Transverse colon (tissue), 4 donors: ENCODE measurements around the gene PRODH2. TPM values are rescaled to one million over a fixed set of nuclear protein-coding genes. Genes with fewer than 3 reads are reported as not detected.

Experiments
- DNase-seq: peaks from one replicate; pipeline ENCODE4 v3.0.0-alpha.2; 2019
- H3K27ac ChIP-seq, 4 donors: fragments of 200-600 bp; sonication (generic); 2 replicates each; pipeline ENCODE4 v1.5.1; 2016 to 2018; ENCODE audit warnings: inconsistent platforms in 4 of 4
- H3K27me3 ChIP-seq: fragments of 200-600 bp; sonication (generic); 2 replicates; pipeline ENCODE4 v1.5.1; 2017; ENCODE audit warnings: inconsistent platforms
- H3K36me3 ChIP-seq, 4 donors: fragments of 200-600 bp; sonication (generic); 2 replicates each; pipeline ENCODE4 v1.5.1; 2017 to 2019; ENCODE audit warnings: inconsistent platforms in 4 of 4
- H3K4me1 ChIP-seq, 4 donors: fragments of 200-600 bp; sonication (generic); 2 replicates each; pipeline ENCODE4 v1.5.1; 2017 to 2020; ENCODE audit warnings: inconsistent platforms in 4 of 4
- H3K4me3 ChIP-seq, 4 donors: fragments of 200-600 bp; sonication (generic); 1 replicate in 1 of 4; 2 replicates in 3 of 4; pipeline versions ENCODE4 v1.5.1 to v1.6.1; 2017 to 2019; ENCODE audit warnings: inconsistent platforms in 4 of 4
- H3K9me3 ChIP-seq, 2 donors: fragments of 200-600 bp; sonication (generic); 2 replicates each; pipeline ENCODE4 v1.5.1; 2017 to 2019; ENCODE audit warnings: inconsistent platforms in 2 of 2
- EP300 ChIP-seq: sonication (generic); formaldehyde crosslinking; IDR thresholded peaks from one replicate; pipeline ENCODE4 v1.6.1; 2017; ENCODE audit warnings: antibody characterized with exemption, low read depth
- POLR2A ChIP-seq: fragments of 450-650 bp; IDR thresholded peaks from one replicate; pipeline ENCODE4 v1.6.1; 2016; ENCODE audit warnings: antibody characterized with exemption, mild to moderate bottlenecking, moderate library complexity
- POLR2AphosphoS5 ChIP-seq, 3 donors: sonication (generic); formaldehyde crosslinking; IDR thresholded peaks; one replicate each; pipeline ENCODE4 v1.6.1; 2016; ENCODE audit warnings: antibody characterized with exemption in 3 of 3
- WGBS, 2 donors: methylation state at CpG; one replicate each; pipeline ENCODE4 v1.1.5; 2018; ENCODE audit warnings: low coverage in 1 of 2; 5-methylcytosine and 5-hydroxymethylcytosine counted together
- in situ Hi-C, 4 donors: fragments of 200-750 bp; cut with MboI; loops; one replicate each; pipeline versions ENCODE4 v1.15.0 to v1.15.1; 2017; ENCODE audit warnings: low sequenced_read_pairs in 3 of 4, low pct_ligation_motif_present in 1 of 4, low pct_unique_long_range_greater_than_20kb in 1 of 4
- intact Hi-C: fragments of 100-400 bp; cut with DNase I; formaldehyde crosslinking; loops from one replicate; pipeline ENCODE4 v1.15.1; 2023; ENCODE audit warnings: low total_unique reads
- total RNA-seq, 4 donors: library from RNA; depleted of rRNA; stranded (reverse); fragments of >200 nt; gene quantifications; one replicate each; pipeline ENCODE4 v1.1.0, GENCODE V29; 2016
- TF ChIP-seq, protein P1 (sequence below), 5 experiments: fragments of 200-600 bp in 3 of 5; fragments of 450-650 bp in 2 of 5; sonication (generic) in 3 of 5; IDR thresholded peaks; 1 replicate in 2 of 5; 2 replicates in 3 of 5; pipeline ENCODE4 v1.5.1; 2016 to 2017; ENCODE audit warnings: antibody characterized with exemption in 5 of 5, inconsistent platforms in 3 of 5, mild to moderate bottlenecking in 2 of 5, moderate library complexity in 1 of 5

Gene PRODH2
- total RNA-seq, 4 donors from 2014 or later, result not detected

DNA sequence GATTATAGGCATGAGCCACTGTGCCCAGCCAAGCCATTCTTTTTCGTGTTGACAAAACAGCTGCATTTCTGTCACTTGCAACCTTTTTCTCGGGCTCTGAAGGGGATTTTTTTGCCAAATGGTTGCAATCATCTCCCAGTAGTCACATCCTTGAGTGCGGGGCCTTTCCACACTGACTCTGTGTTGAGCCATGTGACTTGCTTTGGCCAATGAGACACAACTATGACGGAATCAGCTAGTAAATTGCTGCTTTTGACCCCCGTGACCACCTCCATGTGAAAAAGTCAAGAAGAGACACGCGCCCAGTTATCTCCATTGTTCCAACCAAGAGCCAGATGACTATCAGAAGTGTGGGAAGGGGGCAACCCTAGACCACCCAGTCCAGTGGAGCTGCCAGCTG lies 21.3 kb upstream of the PRODH2 start:
- WGBS, 2 donors, result 40 to 57% methylated on average over 1 to 7 of the region's 7 CpGs
- H3K27me3 ChIP-seq, result peaks cover 34% of the 10 kb centered on the region
- in situ Hi-C loops, result no loop called here

DNA sequence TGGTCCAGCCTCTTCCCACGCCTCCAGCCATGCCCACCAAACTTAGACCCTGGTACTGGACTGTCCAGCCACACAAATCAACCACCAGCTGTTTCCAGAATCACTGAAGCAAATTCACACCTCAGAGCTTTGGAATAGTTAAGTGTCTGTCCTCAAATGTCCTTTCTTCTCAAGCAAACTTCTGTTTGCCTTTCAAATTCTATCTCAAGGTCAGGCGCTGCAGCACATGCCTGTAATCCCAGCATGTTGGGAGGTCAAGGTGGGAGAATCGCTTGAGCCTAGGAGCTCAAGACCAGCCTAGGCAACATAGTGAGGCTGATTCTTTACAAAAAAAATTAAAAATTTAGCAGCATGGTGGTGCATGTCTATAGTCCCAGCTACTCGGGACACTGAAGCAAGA lies 19.4 kb upstream of the PRODH2 start:
- Histone ChIP-seq H3K36me3 (no peaks in the 10 kb centered on the region), H3K4me1 (no peaks in the 10 kb centered on the region), H3K27ac (no peak overlapping the region), H3K4me3 (no peak overlapping the region), H3K9me3 (no peaks in the 10 kb centered on the region), H3K27me3 (peaks cover 34% of the 10 kb centered on the region)
- in situ Hi-C loops, result no loop called here
- WGBS, 2 donors, result 70 to 100% methylated on average over 2 to 4 of the region's 4 CpGs
- no peak for DNase-seq
- TF ChIP-seq POLR2A, result no peak
- TF ChIP-seq POLR2AphosphoS5 (IDR thresholded peaks at IDR 0.05), result no peak
- TF ChIP-seq, protein P1, sequence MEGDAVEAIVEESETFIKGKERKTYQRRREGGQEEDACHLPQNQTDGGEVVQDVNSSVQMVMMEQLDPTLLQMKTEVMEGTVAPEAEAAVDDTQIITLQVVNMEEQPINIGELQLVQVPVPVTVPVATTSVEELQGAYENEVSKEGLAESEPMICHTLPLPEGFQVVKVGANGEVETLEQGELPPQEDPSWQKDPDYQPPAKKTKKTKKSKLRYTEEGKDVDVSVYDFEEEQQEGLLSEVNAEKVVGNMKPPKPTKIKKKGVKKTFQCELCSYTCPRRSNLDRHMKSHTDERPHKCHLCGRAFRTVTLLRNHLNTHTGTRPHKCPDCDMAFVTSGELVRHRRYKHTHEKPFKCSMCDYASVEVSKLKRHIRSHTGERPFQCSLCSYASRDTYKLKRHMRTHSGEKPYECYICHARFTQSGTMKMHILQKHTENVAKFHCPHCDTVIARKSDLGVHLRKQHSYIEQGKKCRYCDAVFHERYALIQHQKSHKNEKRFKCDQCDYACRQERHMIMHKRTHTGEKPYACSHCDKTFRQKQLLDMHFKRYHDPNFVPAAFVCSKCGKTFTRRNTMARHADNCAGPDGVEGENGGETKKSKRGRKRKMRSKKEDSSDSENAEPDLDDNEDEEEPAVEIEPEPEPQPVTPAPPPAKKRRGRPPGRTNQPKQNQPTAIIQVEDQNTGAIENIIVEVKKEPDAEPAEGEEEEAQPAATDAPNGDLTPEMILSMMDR (IDR thresholded peaks at IDR 0.05), result no peak
- no peak for TF ChIP-seq EP300
- intact Hi-C loops, result no loop called here

More for the DNA sequence above, 21.3 kb upstream of the PRODH2 start:
- no peaks in the 10 kb centered on the region for H3K36me3 ChIP-seq
- no peak overlapping the region for H3K4me3 ChIP-seq
- TF ChIP-seq EP300 (no peak), POLR2A (no peak), POLR2AphosphoS5 (IDR thresholded peaks at IDR 0.05) (no peak)
- TF ChIP-seq, protein P1 (IDR thresholded peaks at IDR 0.05), result no peak
- no peak overlapping the region for H3K27ac ChIP-seq
- H3K9me3 ChIP-seq, result no peaks in the 10 kb centered on the region
- no peak for DNase-seq
- no peaks in the 10 kb centered on the region for H3K4me1 ChIP-seq
- intact Hi-C loops, result no loop called here

DNA sequence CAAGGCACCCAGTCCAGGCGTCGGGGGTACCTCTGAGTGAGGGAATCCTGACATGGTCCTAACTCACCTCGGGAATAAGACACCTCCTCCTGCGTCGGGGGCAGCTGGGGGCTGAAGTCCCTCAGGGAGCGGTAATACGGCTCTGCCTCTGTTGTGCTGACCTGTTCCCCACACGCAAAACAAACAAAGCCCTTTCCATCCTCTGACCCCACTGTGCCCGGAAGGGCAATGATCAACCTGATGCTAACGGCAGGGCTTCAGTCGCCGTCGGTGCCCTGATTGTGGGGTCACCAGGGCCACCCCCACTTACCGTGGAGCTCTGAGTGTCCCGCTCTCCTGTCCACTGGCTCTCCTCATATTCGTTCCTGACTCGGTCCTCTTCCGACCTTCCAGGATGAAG lies 18.3 kb upstream of the PRODH2 start:
- H3K36me3 ChIP-seq, result no peaks in the 10 kb centered on the region
- H3K27ac ChIP-seq, result no peak overlapping the region
- DNase-seq, result no peak
- no peaks in the 10 kb centered on the region for H3K4me1 ChIP-seq
- H3K9me3 ChIP-seq, result no peaks in the 10 kb centered on the region
- peaks cover 36% of the 10 kb centered on the region for H3K27me3 ChIP-seq
- 52 to 76% methylated on average over 4 to 18 of the region's 18 CpGs for WGBS, 2 donors
- H3K4me3 ChIP-seq, result no peak overlapping the region
- intact Hi-C loops (no loop called here), in situ Hi-C loops (no loop called here)
- no peak for TF ChIP-seq POLR2AphosphoS5 (IDR thresholded peaks at IDR 0.05)

DNA sequence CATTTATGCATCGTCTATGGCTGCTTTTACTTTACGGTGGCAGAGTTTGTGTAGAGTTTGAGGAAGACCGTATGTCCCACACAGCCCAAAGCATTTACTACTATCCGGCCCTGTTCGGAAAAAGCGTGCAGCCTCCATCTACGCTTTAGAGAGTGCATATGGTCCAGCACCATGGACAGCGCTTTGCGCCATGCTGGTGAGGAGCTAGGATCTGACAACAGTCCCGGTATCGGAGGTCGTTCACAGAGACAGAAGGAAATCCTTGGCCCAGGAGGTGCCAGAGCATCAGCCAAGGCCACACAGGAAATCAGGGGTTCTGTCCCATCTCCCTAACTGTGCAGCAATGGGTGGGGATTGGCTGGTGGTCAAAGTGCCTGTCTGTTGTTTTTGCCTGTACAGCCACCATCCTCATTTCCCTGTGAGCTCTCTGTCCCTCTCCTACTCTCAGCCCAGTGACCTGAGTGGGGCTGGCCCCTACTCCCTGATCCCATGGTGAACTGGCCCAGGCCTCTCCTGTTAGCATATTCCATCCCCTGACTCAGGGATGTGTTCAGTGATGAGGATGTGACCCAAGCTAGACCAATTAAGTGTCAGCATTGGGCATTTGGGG lies 16.2 kb upstream of the PRODH2 start:
- Histone ChIP-seq H3K4me3 (no peak overlapping the region), H3K4me1 (no peaks in the 10 kb centered on the region), H3K36me3 (no peaks in the 10 kb centered on the region), H3K9me3 (no peaks in the 10 kb centered on the region), H3K27ac (no peak overlapping the region), H3K27me3 (peaks cover 21% of the 10 kb centered on the region)
- in situ Hi-C loops (no loop called here), intact Hi-C loops (no loop called here)
- TF ChIP-seq POLR2A (no peak), POLR2AphosphoS5 (IDR thresholded peaks at IDR 0.05) (no peak), EP300 (no peak)
- TF ChIP-seq, protein P1 (IDR thresholded peaks at IDR 0.05), result no peak
- WGBS, 2 donors, result 17 to 29% methylated on average over 1 to 12 of the region's 12 CpGs
- peak; percentile 38 for DNase-seq

DNA sequence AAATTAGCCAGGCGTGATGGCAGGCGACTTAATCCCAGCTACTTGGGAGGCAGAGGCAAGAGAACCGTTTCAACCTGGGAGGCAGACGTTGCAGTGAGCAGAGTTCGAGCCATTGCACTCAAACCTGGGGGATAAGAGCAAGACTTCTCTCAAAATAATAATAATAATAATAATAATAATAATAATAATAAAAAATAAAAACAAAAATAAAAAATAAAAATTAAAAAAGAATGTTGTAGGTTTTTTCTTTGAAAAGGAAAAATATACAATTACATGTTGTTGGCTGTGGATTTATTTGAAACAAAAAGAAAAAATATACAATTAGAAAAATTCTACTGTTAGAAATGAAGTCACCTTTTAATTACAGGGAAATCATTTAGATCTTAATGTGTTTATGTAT lies 11.5 kb upstream of the PRODH2 start:
- Histone ChIP-seq H3K4me3 (no peak overlapping the region), H3K9me3 (no peaks in the 10 kb centered on the region), H3K4me1 (no peaks in the 10 kb centered on the region), H3K36me3 (no peaks in the 10 kb centered on the region), H3K27ac (no peak overlapping the region), H3K27me3 (peaks cover 8% of the 10 kb centered on the region)
- DNase-seq, result no peak
- in situ Hi-C loops (no loop called here), intact Hi-C loops (no loop called here)
- TF ChIP-seq EP300 (no peak), POLR2AphosphoS5 (IDR thresholded peaks at IDR 0.05) (no peak), POLR2A (no peak)
- TF ChIP-seq, protein P1 (IDR thresholded peaks at IDR 0.05), result no peak
- 71 to 84% methylated on average over 4 to 5 of the region's 5 CpGs for WGBS, 2 donors
